Endometrial microvascular endothelial cells (primary cell): ENCODE results near the gene MORC1. TPM values are rescaled to one million over a fixed set of nuclear protein-coding genes. Genes with fewer than 3 reads are reported as not detected.
"Not testable (repeated sequence)": the region's sequence is repeated elsewhere in the genome, so short reads cannot be mapped to it uniquely, and the experiment has no call there.

Source experiments
- in situ Hi-C: cut with HindIII; loops from 2 replicates; pipeline ENCODE4 v1.10.0; 2017; ENCODE audit warnings: low sequenced_read_pairs, low pct_unique_long_range_greater_than_20kb; ENCODE audit errors: inconsistent ontology term
- total RNA-seq: library from RNA; depleted of rRNA; stranded (reverse); fragments of >200 nt; gene quantifications from one replicate; pipeline ENCODE4 v1.2.3, GENCODE V29; 2015; ENCODE audit errors: inconsistent ontology term

MORC1 gene
- total RNA-seq, 1 donor from 2014 or later, result not detected

GRCh38 chr3:109112946-109113760 is 4.8 kb downstream of the MORC1 start:
- in situ Hi-C loops, result no loop called here

- in situ Hi-C loops, result no loop called here
Observed at GRCh38 chr3:109109574-109109973, 8.4 kb downstream of the MORC1 start.

DNA sequence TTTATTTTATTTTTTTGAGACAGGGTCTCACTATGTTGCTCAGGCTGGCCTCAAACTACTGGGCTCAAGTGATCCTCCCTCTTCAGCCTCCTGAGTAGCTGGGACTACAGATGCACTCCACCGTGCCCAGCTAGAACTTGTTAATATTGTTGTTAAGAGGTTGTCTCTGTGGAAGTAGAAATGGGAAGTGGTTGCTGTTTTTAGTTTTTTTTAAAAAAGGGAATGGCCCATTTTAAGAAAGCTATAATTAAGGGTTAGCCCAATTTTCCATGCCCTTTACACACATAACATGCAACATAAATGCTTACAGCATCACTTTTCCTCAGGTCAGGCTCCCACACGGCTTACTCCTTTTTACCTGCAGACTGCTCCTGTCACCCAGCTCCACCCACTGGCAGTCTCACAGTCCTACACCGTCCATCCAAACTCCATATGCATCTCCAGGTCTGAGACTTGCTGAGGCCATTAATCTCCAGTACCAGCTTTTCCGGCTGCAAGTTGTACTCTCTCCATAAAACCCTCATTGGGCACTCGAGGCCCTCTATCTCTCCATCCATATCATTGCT is 19.8 kb downstream of the MORC1 start:
- in situ Hi-C loops, result no loop called here

DNA sequence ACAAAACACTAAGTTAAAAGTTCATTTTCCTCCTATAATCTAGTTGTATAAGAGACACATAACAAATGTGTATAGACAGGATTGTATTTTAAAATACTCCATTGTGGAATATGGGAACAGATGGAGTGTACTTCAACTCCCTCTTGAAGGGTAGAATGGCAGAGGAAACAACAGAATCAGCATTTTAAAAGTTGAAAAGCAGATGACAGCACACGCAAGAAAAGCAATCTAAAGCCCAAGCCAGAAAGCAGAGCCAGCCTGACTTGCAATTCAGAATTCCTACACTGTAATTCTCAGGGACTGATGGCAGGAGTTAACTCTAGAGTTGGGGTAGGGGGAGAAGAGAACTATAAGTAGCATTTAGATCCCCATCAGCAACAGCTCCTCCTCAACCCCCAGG is 22.8 kb downstream of the MORC1 start:
- in situ Hi-C loops, result no loop called here

DNA sequence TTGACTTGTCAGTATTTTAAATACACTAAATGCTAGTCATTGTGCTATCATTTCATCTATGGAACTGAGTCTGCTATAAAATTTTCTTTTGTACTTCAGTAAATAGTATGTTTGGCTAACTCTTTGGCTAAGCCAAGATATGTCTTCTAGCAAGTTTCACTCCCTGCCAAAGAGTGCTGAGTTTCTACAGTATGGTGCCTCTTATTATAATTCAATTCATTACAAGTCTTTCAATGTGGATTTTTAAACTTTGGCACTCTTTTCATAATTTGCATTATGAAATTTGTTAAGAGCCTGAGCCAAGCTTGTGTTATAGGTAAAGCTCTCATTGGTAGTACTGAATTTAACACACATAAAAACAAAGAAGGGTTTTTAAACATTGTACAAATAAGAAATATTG is 24.4 kb downstream of the MORC1 start:
- in situ Hi-C loops, result no loop called here

DNA sequence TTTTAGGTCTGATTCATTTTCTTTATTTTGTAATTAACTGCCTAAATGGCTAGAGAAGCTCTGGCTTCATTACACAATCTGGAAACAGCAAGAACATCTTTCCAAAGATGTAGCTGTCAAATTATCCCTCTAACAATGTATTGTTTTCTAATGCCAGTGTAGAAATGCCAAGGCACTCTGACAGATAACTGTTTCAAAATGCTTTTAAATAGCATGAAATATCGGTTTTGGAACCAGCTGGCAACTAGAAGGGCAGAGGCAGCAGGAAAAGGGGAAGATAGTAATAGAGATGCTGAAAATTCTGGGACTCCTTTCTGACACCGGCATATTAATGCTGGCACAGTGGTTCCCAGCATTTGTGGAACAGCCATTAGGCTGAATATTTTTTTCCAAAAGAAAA is 26.1 kb downstream of the MORC1 start:
- in situ Hi-C loops, result no loop called here

- in situ Hi-C loops, result no loop called here
Observed at GRCh38 chr3:109089265-109089664, 28.7 kb downstream of the MORC1 start.

GRCh38 chr3:109081746-109082510 is 36.0 kb downstream of the MORC1 start:
- in situ Hi-C loops, result no loop called here

DNA sequence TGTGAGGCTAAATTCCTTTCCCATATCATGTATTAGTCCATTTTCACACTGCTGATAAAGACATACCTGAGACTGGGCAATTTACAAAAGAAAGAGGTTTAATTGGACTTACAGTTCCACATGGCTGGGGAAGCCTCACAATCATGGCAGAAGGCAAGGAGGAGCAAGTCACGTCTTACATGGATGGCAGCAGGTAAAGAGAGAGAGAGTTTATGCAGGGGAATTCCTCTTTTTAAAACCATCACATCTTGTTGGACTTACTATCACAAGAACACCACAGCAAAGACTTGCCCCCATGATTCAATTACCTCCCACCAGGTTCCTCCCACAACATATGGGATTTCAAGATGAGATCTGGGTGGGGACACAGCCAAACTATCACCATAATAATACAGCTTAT is 37.8 kb downstream of the MORC1 start:
- in situ Hi-C loops, result not testable (repeated sequence)

DNA sequence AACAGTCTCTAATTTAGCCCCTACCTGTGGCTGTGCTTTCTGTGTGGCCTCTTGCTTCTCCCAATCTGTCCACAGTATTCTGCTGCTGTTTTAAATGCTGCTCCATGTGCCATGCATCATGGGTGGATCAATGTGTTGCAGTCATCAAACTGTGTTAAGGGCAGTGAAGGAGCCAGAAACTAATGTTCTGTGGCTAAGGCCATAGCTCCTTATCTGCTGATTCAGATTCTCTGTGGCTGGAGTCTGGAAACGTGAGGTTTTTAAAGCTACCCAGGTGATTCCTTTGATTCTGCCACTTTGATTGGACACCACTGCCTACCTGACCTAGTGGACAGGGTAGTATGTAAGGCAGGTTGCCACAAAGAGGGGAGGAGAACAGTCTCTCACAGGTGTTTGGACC is 44.8 kb downstream of the MORC1 start:
- in situ Hi-C loops, result no loop called here

GRCh38 chr3:109072194-109072593 is 45.7 kb downstream of the MORC1 start:
- in situ Hi-C loops, result no loop called here

- in situ Hi-C loops, result no loop called here
Observed at GRCh38 chr3:109071350-109072142, 46.4 kb downstream of the MORC1 start.

DNA sequence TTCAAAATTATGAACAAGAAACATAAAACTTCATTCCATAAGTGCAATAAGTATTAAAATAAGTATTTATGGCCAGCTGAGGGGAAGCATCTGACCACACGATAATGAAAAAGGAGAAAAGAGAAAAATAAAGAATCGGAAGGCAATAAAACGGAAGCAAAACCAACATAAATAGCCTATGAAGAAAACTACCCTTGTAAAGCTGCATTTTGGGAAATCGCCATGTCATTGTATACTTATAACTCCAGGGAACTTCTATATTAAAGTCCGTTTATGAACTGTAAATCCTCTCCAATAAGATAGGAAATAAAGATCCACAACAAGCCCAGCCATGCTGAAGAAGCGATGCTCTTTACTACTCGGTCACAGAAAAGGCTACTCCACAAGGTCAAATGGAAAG is 47.7 kb downstream of the MORC1 start:
- in situ Hi-C loops, result no loop called here

- in situ Hi-C loops, result no loop called here
Observed at GRCh38 chr3:109066864-109067263, 51.1 kb downstream of the MORC1 start.

DNA sequence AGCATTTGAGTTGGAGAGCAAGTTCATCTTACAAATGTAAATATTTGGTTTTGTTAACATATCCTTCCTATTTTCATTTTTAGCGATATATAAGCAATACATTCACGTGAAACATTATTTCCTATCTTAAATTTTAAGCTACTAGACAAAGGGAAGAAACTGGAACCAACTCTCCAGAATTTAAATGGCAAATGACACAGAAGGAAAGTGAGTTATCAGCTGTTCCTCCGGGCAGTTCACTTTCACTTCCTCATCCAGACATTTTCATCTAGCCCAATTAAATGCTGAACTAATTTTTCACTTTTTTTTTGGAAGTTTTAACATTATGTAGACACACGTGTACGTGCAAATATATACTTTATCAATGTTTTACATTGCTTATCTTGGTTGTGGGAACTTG is 58.7 kb downstream of the MORC1 start:
- in situ Hi-C loops, result no loop called here

GRCh38 chr3:109057616-109058015 is 60.3 kb downstream of the MORC1 start:
- in situ Hi-C loops, result no loop called here

- in situ Hi-C loops, result no loop called here
Observed at GRCh38 chr3:109057056-109057455, 60.9 kb downstream of the MORC1 start.

- in situ Hi-C loops, result no loop called here
Observed at GRCh38 chr3:109050591-109051167, 67.3 kb downstream of the MORC1 start.

GRCh38 chr3:109047366-109047765 is 70.6 kb downstream of the MORC1 start:
- in situ Hi-C loops, result no loop called here
